Glomerular visceral epithelial cell (primary cell): Measurements from ENCODE around the gene SIK2.
A peak's percentile ranks its signal among the peaks of the same experiment; 100 is the strongest.

Experiments
- DNase-seq: peaks from one replicate; pipeline ENCODE4 v3.0.0-alpha.2; 2016; ENCODE audit errors: extremely low spot score

Gene SIK2

GRCh38 chr11:111729831-111730311, 127.6 kb downstream of the SIK2 start:
- DNase-seq: no peak

- peak; percentile 25 for DNase-seq
Observed at GRCh38 chr11:111730871-111731591, 128.8 kb downstream of the SIK2 start.

GRCh38 chr11:111731821-111732220, 129.6 kb downstream of the SIK2 start:
- DNase-seq: no peak

- peak; percentile 78 for DNase-seq
Observed at GRCh38 chr11:111733016-111733415, 130.8 kb downstream of the SIK2 start.

- no peak for DNase-seq
Observed at GRCh38 chr11:111733611-111734088, 131.4 kb downstream of the SIK2 start.

- no peak for DNase-seq
Observed at GRCh38 chr11:111734101-111734953, 132.1 kb downstream of the SIK2 start.

GRCh38 chr11:111734954-111735261, 132.7 kb downstream of the SIK2 start:
- DNase-seq: no peak

GRCh38 chr11:111735262-111736116, 133.2 kb downstream of the SIK2 start:
- DNase-seq: peak; percentile 95

- DNase-seq: peak; percentile 55
Observed at GRCh38 chr11:111736181-111736590, 133.9 kb downstream of the SIK2 start.

GRCh38 chr11:111736621-111737443, 134.6 kb downstream of the SIK2 start:
- no peak for DNase-seq

GRCh38 chr11:111737444-111738210, 135.4 kb downstream of the SIK2 start:
- DNase-seq: no peak

GRCh38 chr11:111739299-111739698, 137.1 kb downstream of the SIK2 start:
- DNase-seq: no peak

- DNase-seq: no peak
Observed at GRCh38 chr11:111741751-111742150, 139.5 kb downstream of the SIK2 start.

GRCh38 chr11:111743700-111744099, 141.5 kb downstream of the SIK2 start:
- no peak for DNase-seq

GRCh38 chr11:111745719-111746504, 143.7 kb downstream of the SIK2 start:
- no peak for DNase-seq

GRCh38 chr11:111748035-111748804, 146.0 kb downstream of the SIK2 start:
- DNase-seq: no peak

- no peak for DNase-seq
Observed at GRCh38 chr11:111749646-111750045, 147.4 kb downstream of the SIK2 start.

- no peak for DNase-seq
Observed at GRCh38 chr11:111756097-111756496, 153.8 kb downstream of the SIK2 start.

- no peak for DNase-seq
Observed at GRCh38 chr11:111759376-111759775, 157.1 kb downstream of the SIK2 start.
